ENCODE measurements around the gene VKORC1.

GRCh38 chr16:31083981-31084380 is 10.6 kb downstream of the VKORC1 start:
- TF ChIP-seq CTCF (IDR thresholded peaks at IDR 0.05), result no peak
- no peak for TF ChIP-seq POLR2A (IDR thresholded peaks at IDR 0.05)
- TF ChIP-seq POLR2AphosphoS5 (IDR thresholded peaks at IDR 0.05; ENCODE audit: insufficient read depth in 1 of 2, low read depth in 1 of 2), result no peak
